Psoas muscle (tissue), 8 donors: Measurements from ENCODE around the gene PALLD. TPM values are rescaled to one million over a fixed set of nuclear protein-coding genes. Genes with fewer than 3 reads are reported as not detected.
"Not testable (repeated sequence)": the region's sequence is repeated elsewhere in the genome, so short reads cannot be mapped to it uniquely, and the experiment has no call there.

Experiments used
- ATAC-seq, 4 donors: fragments of 200-7000 bp; cut with Tn5 transposase; one replicate each; pipeline ENCODE4 v1.9.1; 2020; ENCODE audit warnings: moderate library complexity in 3 of 4, mild to moderate bottlenecking in 2 of 4
- DNase-seq, 2 donors: peaks; one replicate each; pipeline ENCODE4 v3.0.0-alpha.2; 2020
- H3K27ac ChIP-seq: fragments of 200-600 bp; one replicate; pipeline ENCODE4 v1.8.0; 2022
- H3K27me3 ChIP-seq, 3 donors: fragments of 200-600 bp in 1 of 3; one replicate each; pipeline versions ENCODE4 v1.6.1 to v1.8.0; 2013 to 2022; ENCODE audit warnings: low read length in 2 of 3, mild to moderate bottlenecking in 2 of 3, moderate library complexity in 1 of 3; ENCODE audit not compliant: insufficient read depth in 3 of 3
- H3K36me3 ChIP-seq, 2 donors: fragments of 200-600 bp in 1 of 2; one replicate each; pipeline versions ENCODE4 v1.6.1 to v1.8.0; 2013 to 2022; ENCODE audit warnings: low read depth in 1 of 2, mild to moderate bottlenecking in 1 of 2, moderate library complexity in 1 of 2; ENCODE audit not compliant: insufficient read depth in 1 of 2
- H3K4me1 ChIP-seq: fragments of 200-600 bp; one replicate; pipeline ENCODE4 v1.8.0; 2022
- H3K4me3 ChIP-seq: fragments of 200-600 bp; one replicate; pipeline ENCODE4 v1.8.0; 2022; ENCODE audit warnings: mild to moderate bottlenecking
- H3K9me3 ChIP-seq: fragments of 200-600 bp; one replicate; pipeline ENCODE4 v1.8.0; 2022
- WGBS, 3 donors: extraction: QIAGEN DNeasy Blood & Tissue Kit; methylation state at CpG; one replicate each; pipeline versions ENCODE4 v1.1.6 to v1.1.7; 2013; 5-methylcytosine and 5-hydroxymethylcytosine counted together
- intact Hi-C, 2 donors: fragments of 100-400 bp; cut with DNase I; formaldehyde crosslinking; loops; one replicate each; pipeline versions ENCODE4 v1.11.0 to v1.14.2; 2022
- polyA plus RNA-seq, 3 donors: library from polyadenylated mRNA; stranded (reverse); fragments of 200-250 nt; gene quantifications; one replicate each; pipeline ENCODE4 v1.2.3, GENCODE V29; 2013
- total RNA-seq, 4 donors: library from RNA; stranded (reverse); fragmentation: NEBNext Ultra II Directional in 2 of 4; extraction: Animal tissue kit (Norgen Biotek cat#: 25700) in 2 of 4; gene quantifications; one replicate each; pipeline versions ENCODE4 v1.2.1 to v1.2.4, GENCODE V29; 2021 to 2023
- TF ChIP-seq, protein P1 (sequence below): fragments of 200-600 bp; IDR thresholded peaks from one replicate; pipeline ENCODE4 v1.8.0; 2022; ENCODE audit warnings: antibody characterized with exemption
- donor health status: healthy with polysubstance abuse.
- donor health status: DM: no; HTN: no; CAD: no; lungs with moderate emphysema.
- donor health status: Bipolar disorder and iron deficiency.
- donor health status: healthy.
- donor health status: DM: yes; HTN: yes; CAD: no.
- donor health status: DM: no; HTN: no; CAD: no.
- donor health status: DM: no; HTN: no; CAD: no.
- donor health status: DM: yes; HTN: yes; CAD: no.

Gene PALLD
- total and polyA plus RNA-seq, 7 donors, result 19.2 to 245 (median 168) TPM

DNA sequence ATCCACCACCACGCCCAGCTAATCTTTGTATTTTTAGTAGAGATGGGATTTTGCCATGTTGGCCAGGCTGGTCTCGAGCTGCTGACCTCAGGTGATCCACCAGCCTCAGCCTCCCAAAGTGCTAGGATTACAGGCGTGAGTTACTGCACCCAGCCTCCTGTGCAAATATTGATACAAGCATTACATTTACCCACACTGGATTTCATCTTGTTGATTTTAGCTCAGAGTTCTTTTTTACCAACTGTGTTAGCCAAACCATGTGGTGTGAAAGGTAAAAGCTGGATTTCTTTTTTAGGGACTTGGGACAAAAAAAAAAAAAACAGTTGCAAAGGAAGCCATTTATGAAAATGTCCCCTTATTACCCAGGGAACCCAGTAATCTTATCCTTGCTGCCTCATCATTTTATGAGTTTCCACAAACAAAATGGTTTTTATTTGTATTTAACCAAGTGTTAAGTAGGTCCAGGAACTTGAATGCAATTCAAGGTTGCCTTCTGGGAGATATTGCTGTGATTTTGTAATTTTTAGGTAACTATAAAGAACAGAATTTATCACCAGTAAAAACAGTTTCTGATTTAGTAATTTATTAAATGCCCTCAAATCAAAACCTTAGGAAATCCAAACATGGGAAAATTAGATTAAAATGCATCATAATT lies 202.5 kb downstream of the PALLD start:
- Histone ChIP-seq H3K27ac (no peak overlapping the region), H3K27me3 (no peaks in the 10 kb centered on the region), H3K36me3 (peaks cover 0 to 36% of the 10 kb centered on the region in 2 donors), H3K4me1 (no peaks in the 10 kb centered on the region), H3K9me3 (no peaks in the 10 kb centered on the region), H3K4me3 (no peak overlapping the region)
- intact Hi-C loops, result no loop called here
- 50 to 74% (median 60%) methylated on average over 3 of the region's 3 CpGs for WGBS, 3 donors
- no peak for DNase-seq
- TF ChIP-seq, protein P1, sequence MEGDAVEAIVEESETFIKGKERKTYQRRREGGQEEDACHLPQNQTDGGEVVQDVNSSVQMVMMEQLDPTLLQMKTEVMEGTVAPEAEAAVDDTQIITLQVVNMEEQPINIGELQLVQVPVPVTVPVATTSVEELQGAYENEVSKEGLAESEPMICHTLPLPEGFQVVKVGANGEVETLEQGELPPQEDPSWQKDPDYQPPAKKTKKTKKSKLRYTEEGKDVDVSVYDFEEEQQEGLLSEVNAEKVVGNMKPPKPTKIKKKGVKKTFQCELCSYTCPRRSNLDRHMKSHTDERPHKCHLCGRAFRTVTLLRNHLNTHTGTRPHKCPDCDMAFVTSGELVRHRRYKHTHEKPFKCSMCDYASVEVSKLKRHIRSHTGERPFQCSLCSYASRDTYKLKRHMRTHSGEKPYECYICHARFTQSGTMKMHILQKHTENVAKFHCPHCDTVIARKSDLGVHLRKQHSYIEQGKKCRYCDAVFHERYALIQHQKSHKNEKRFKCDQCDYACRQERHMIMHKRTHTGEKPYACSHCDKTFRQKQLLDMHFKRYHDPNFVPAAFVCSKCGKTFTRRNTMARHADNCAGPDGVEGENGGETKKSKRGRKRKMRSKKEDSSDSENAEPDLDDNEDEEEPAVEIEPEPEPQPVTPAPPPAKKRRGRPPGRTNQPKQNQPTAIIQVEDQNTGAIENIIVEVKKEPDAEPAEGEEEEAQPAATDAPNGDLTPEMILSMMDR, result no peak
- no peak for ATAC-seq

DNA sequence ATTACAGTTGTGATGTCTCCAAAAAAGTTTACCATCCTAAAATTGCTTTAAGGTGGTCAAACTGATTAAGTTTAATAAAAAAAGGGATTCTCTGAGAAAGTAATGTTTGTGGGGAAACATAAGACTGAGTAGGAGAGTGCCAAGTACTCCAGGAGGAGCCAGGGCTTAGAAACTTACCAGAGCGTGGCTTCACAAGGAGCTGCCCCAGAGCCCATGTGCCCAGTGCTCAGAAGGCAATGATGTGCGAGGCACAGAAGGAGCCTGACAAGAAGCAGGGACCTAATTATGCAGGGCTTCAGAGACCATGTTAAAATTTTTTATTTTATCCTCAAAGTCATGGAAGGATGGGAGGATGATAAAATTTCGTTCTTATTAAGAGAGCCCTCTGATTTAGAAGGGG lies 204.2 kb downstream of the PALLD start:
- intact Hi-C loops, result no loop called here
- H3K27me3 ChIP-seq, result no peaks in the 10 kb centered on the region
- no peaks in the 10 kb centered on the region for H3K9me3 ChIP-seq
- DNase-seq (no peak), ATAC-seq (no peak)
- TF ChIP-seq, protein P1, result no peak
- 93 to 96% (median 93%) methylated on average over 3 of the region's 3 CpGs for WGBS, 3 donors
- H3K27ac ChIP-seq, result no peak overlapping the region
- H3K4me3 ChIP-seq, result no peak overlapping the region
- no peaks in the 10 kb centered on the region for H3K4me1 ChIP-seq
- peaks cover 0 to 36% of the 10 kb centered on the region in 2 donors for H3K36me3 ChIP-seq

DNA sequence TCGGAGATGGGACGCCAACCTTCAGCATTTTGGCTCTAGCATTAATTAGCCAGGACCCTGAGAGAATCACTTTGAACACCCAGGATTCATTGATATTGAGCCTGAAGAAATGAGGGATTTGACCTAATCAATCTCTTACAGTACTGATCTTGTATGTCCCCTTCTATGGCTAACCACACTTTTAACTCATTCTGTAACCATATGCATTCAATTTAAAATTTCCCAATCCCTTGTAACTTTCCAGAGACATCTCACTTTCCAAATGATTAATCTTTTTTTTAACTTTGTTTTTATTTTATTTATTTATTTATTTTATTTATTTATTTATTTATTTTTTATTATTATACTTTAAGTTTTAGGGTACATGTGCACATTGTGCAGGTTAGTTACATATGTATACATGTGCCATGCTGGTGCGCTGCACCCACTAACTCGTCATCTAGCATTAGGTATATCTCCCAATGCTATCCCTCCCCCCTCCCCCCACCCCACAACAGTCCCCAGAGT lies 205.8 kb downstream of the PALLD start:
- intact Hi-C loops, result not testable (repeated sequence)

DNA sequence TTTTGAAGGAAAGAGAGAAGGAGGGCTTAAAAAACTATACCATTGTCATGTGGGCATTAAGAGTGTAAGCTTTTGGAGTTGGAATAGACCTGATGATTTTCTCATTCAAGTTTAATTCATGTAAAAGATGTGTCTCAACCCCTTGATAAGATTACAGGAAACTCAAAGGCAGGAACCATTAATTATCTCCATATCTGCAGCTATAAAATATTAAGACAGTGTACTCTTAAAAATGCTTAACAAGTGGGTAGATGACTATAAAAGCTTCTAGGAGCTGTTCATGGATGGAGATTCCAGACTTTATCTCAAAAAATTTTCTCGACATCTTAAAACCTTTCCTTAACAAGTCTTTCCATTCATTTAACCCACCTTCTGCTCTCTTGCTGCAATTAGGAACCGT lies 208.3 kb downstream of the PALLD start:
- Histone ChIP-seq H3K27ac (no peak overlapping the region), H3K4me3 (no peak overlapping the region), H3K27me3 (no peaks in the 10 kb centered on the region), H3K9me3 (no peaks in the 10 kb centered on the region), H3K36me3 (peaks cover 0 to 20% of the 10 kb centered on the region in 2 donors), H3K4me1 (peaks cover 2% of the 10 kb centered on the region)
- ATAC-seq (no peak), DNase-seq (no peak)
- 80 to 85% (median 80%) methylated on average over 2 of the region's 2 CpGs for WGBS, 3 donors
- TF ChIP-seq, protein P1, result no peak
- intact Hi-C loops, result loop anchor here in 1 of 2 donors (5.0 kb wide), 1 partner anchor 1072 kb away; no protein-coding TSS in a partner anchor

More for the DNA sequence above, 205.8 kb downstream of the PALLD start:
- not testable (repeated sequence) for H3K27me3 ChIP-seq, H3K9me3 ChIP-seq, H3K4me3 ChIP-seq, H3K27ac ChIP-seq, DNase-seq, ATAC-seq, H3K4me1 ChIP-seq
- H3K36me3 ChIP-seq, result peaks cover 0 to 30% of the 10 kb centered on the region in 2 donors
- 97 to 100% (median 98%) methylated on average over 2 of the region's 4 CpGs for WGBS, 3 donors

DNA sequence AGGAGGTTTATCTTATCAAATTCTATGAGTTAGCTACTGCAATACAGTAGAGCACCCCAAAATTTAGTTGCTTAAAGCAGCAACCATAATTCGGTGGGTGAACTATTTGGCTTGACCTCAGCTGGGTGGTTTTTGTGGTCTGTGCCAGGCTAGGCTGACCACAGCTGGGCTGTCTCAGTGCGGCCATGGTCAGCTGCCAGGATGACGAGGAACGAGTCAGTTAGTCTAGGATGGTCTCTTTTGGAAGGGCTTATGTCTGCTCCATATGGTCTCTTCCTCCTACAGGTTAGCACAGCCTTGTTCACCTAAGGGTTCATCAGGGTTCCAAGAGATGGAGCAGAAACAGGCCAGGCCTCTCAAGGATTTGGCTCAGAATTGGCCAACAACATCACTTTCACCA lies 210.4 kb downstream of the PALLD start:
- Histone ChIP-seq H3K4me3 (no peak overlapping the region), H3K27ac (peak overlapping the region; percentile 42), H3K4me1 (peaks cover 18% of the 10 kb centered on the region), H3K9me3 (no peaks in the 10 kb centered on the region), H3K27me3 (no peaks in the 10 kb centered on the region), H3K36me3 (peaks cover 0 to 3% of the 10 kb centered on the region in 2 donors)
- DNase-seq (no peak), ATAC-seq (peak in 2 of 4 donors; percentile 50 to 52)
- intact Hi-C loops, result loop anchor here in 1 of 2 donors (5.0 kb wide), 1 partner anchor 1070 kb away; no protein-coding TSS in a partner anchor
- TF ChIP-seq, protein P1, result no peak
- 54 to 68% (median 58%) methylated on average over 4 of the region's 4 CpGs for WGBS, 3 donors
